ENCODE measurements around the gene GSAP.
"Not testable (repeated sequence)": the region's sequence is repeated elsewhere in the genome, so short reads cannot be mapped to it uniquely, and the experiment has no call there.

GSAP gene, protein sequence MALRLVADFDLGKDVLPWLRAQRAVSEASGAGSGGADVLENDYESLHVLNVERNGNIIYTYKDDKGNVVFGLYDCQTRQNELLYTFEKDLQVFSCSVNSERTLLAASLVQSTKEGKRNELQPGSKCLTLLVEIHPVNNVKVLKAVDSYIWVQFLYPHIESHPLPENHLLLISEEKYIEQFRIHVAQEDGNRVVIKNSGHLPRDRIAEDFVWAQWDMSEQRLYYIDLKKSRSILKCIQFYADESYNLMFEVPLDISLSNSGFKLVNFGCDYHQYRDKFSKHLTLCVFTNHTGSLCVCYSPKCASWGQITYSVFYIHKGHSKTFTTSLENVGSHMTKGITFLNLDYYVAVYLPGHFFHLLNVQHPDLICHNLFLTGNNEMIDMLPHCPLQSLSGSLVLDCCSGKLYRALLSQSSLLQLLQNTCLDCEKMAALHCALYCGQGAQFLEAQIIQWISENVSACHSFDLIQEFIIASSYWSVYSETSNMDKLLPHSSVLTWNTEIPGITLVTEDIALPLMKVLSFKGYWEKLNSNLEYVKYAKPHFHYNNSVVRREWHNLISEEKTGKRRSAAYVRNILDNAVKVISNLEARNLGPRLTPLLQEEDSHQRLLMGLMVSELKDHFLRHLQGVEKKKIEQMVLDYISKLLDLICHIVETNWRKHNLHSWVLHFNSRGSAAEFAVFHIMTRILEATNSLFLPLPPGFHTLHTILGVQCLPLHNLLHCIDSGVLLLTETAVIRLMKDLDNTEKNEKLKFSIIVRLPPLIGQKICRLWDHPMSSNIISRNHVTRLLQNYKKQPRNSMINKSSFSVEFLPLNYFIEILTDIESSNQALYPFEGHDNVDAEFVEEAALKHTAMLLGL

DNA sequence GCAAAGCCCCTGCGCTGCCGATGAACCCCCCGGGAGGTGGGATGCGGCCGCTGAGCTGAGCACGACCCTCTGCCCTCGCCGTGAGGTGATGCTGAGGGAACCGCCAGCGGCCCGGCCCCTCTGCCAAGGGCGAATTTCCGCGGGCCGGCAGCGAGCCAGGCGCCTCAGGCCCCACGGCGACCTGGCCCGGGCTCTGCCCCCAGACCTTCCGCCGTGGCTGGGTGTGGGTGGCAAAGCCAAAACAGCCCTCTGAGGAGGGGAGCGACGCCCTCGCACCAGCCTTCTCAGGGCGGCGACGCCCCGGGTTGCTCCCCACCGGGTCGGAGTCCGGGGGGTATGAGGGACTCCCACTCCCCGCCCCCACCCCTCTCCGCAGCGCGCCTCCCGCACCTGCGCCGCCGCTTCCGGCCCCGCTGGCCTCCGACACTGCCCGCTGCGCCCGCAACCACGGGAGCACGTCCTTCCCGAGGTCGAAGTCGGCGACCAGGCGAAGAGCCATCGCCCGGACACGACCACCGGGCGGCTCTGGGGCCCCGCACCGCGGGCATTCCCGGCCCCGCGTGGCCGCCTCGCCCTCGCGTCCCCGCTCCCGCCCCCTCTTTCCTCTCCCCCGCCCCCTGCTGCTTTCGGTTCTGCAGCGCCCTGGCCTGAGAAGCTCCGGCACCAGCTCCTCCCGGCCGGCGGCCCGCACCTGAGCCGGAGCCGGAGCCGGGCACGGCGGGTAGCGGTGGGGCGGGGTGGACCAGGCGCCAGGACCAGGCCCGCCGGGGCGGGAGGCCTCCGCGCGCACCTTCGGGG is at the start of gene GSAP:
TSS of gene GSAP (minus strand) at position 527 of the 798 bp plus-strand sequence. CDS start at position 499, 28 bp downstream.
- peak in 1 of 2 donors; percentile 21 for DNase-seq (ENCODE audit: low read depth in 1 of 2, low spot score in 1 of 2)

DNA sequence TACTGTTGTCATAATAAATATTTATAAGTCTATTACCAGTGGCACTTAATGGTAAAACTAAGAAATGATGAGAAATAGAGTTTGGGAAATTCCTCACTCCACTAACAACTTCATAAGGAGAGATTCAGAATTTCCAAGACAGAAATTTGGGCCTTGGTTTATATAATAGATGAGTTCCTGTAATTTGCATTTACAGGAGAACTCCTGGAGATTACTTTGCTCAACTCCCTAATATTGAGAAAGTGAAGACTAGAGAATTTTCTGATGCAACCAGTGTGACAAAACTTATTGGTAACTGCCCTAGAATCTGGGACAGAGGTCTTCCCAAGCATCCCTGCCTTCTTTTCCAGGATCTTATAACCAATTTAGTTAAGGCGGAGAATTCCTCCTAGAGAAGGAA is 49.1 kb upstream of the GSAP start:
- DNase-seq (ENCODE audit: low read depth in 1 of 2, low spot score in 1 of 2), result no peak

GRCh38 chr7:77464589-77464988 is 48.4 kb upstream of the GSAP start:
- no peak for DNase-seq (ENCODE audit: low read depth in 1 of 2, low spot score in 1 of 2)

GRCh38 chr7:77463632-77464031 is 47.5 kb upstream of the GSAP start:
- not testable (repeated sequence) for DNase-seq (ENCODE audit: low read depth in 1 of 2, low spot score in 1 of 2)

GRCh38 chr7:77461842-77462241 is 45.7 kb upstream of the GSAP start:
- no peak for DNase-seq (ENCODE audit: low read depth in 1 of 2, low spot score in 1 of 2)

DNA sequence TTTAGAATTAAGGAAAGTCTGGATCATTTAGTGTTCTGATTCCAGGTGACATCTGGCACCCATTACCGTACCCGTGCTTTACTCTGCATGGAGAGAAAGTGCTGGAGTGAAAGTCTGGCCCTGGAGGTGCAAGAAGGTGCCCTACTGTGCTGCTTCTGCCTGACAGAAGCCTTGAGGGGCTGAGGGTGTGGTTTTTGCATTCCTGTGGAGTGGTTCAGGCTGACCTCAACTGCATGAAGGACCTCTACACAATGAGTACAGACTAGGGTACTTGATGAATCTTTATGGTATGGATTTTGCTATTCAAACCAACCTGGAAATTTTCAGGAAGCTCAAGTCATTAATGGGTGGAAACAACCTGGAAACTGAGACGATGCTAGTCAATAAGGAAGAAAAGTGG is 45.1 kb upstream of the GSAP start:
- no peak for DNase-seq (ENCODE audit: low read depth in 1 of 2, low spot score in 1 of 2)

DNA sequence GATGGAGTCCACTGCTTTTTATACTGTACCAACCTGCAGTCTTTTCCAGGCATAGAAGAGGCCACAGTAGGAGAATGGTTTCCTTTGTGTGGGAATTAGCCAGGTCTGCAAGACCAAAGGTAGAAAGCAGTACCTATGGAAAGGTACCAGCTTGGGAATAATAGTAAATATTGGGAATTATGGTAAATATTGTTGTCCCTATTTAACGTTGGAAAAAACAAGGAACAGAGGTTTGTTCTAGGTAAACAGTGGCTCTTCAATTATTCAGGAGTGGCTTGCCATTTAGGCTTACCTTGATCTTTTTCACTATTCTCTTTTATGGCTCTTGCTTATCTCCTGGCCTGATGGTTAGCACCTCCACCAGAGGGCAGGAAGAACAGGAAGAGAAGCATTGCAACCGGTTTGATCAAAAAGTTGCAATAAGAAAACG is 43.9 kb upstream of the GSAP start:
- DNase-seq (ENCODE audit: low read depth in 1 of 2, low spot score in 1 of 2), result no peak

DNA sequence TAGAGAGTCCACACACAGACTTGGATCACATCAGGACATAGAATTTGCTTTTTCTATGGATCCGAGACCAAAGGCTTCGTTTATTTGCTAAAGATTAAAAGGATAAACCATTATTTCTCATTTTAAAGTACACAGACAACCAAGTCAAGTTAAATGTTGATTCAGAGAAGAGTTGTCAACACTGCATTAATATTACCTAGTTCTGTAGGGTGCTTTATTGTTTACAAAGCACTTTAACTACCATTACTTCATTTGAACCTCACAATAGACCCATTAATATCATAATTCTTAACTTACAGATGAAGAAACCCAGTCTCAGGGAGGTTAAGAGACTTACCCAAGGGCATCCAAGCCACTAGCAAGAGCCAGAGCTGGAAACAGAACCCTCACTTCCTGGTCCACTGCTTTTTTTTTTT is 43.2 kb upstream of the GSAP start:
- DNase-seq (ENCODE audit: low read depth in 1 of 2, low spot score in 1 of 2), result no peak

GRCh38 chr7:77458786-77459185 is 42.6 kb upstream of the GSAP start:
- DNase-seq (ENCODE audit: low read depth in 1 of 2, low spot score in 1 of 2), result no peak

DNA sequence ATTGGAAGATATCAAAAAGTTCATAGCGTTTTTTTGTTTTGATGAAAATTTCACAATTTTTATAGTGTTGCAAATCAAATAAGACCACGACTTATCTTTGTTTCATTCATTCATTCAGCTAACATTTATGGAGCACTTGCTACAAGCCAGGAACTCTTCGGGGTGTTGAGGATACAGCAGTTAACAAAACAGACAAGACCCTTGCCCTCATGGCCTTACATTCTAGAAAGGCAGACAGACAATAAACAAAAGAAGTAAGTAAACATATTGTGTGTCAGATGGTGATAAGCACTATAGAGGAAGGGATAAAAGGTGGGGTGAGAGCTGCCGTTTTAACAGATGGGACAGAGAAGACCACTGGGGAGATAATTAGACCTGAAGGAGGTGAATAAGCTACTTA is 41.6 kb upstream of the GSAP start:
- DNase-seq (ENCODE audit: low read depth in 1 of 2, low spot score in 1 of 2), result no peak

GRCh38 chr7:77456696-77457095 is 40.5 kb upstream of the GSAP start:
- DNase-seq (ENCODE audit: low read depth in 1 of 2, low spot score in 1 of 2), result no peak

GRCh38 chr7:77455321-77455720 is 39.2 kb upstream of the GSAP start:
- no peak for DNase-seq (ENCODE audit: low read depth in 1 of 2, low spot score in 1 of 2)

GRCh38 chr7:77454802-77455201 is 38.7 kb upstream of the GSAP start:
- DNase-seq (ENCODE audit: low read depth in 1 of 2, low spot score in 1 of 2), result no peak

- DNase-seq (ENCODE audit: low read depth in 1 of 2, low spot score in 1 of 2), result no peak
Observed at GRCh38 chr7:77453531-77453930, 37.4 kb upstream of the GSAP start.

- DNase-seq (ENCODE audit: low read depth in 1 of 2, low spot score in 1 of 2), result not testable (repeated sequence)
Observed at GRCh38 chr7:77451950-77452349, 35.8 kb upstream of the GSAP start.

DNA sequence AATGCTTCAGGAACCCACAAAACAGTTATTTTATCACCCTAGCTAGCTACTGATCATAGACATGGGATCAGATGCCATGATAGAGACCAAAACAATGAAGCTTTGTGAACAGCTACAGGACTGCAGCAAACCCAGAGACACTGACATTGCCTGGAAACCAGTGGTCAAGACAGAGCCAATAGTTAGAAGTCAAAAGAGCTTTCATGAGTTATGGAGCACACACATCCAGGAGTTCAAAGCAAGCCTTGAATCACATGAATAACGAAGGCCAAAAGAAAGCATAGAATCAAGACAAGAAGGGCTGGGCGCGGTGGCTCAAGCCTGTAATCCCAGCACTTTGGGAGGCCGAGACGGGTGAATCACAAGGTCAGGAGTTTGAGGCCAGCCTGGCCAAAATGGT is 34.5 kb upstream of the GSAP start:
- DNase-seq (ENCODE audit: low read depth in 1 of 2, low spot score in 1 of 2), result no peak

GRCh38 chr7:77450054-77450453 is 33.9 kb upstream of the GSAP start:
- no peak for DNase-seq (ENCODE audit: low read depth in 1 of 2, low spot score in 1 of 2)

DNA sequence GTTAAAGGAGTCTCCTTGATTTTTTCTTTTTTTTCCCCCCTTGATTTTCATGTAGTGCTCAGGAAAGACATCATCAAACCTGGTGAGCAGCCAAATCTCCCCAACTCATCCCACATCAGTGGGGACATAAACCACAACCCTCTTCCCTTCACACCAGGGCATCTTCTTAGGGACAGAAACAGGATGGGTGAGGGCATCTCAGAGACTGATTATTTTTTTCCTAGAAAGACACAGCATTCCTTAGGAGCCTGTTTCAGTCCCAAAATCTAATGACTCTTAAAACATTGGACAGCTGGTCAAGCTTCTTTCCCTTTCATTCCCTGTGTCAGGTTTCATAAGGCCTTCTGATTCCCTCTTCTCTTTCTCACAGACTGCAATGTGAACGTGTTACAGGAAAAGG is 31.5 kb upstream of the GSAP start:
- no peak for DNase-seq (ENCODE audit: low read depth in 1 of 2, low spot score in 1 of 2)

DNA sequence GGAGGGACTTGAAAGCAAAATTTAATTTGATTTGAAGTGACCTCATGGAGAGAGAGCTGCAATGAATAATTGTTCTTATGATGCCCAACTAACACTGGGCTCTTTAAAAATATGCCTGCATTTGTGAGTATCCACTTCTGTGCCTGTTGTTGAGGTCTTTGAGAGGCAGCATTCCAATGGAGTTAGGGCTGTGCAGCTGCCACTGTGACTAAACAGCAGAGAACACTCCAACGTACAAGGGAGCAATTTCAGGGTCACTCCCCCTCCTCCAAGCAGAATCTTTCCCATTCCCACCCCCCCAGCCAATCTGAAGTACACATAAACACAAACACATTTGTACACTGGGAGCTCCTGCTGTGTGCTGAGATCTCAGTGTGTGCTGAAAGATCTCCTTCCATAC is 28.0 kb upstream of the GSAP start:
- no peak for DNase-seq (ENCODE audit: low read depth in 1 of 2, low spot score in 1 of 2)

GRCh38 chr7:77443042-77443441 is 26.9 kb upstream of the GSAP start:
- DNase-seq (ENCODE audit: low read depth in 1 of 2, low spot score in 1 of 2), result no peak

DNA sequence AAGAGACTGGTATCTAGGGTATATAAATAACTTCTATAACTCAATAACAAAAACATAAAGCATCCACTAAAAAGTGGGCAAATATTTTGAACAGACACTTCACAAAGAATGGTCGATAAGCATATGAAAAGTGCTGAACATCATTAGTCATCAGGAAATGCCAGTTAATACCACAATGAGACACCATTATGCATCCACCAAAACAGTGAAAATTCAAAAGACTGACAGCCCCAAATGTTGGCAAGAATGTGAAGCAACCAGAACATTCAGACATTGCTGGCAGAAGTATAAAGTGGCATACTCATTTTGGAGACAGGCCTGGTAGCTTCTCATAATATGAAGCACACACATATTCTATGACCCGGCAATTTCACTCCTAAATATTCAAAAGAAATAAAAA is 26.5 kb upstream of the GSAP start:
- DNase-seq (ENCODE audit: low read depth in 1 of 2, low spot score in 1 of 2), result no peak
